ENCODE measurements around the gene ABCG1.

DNA sequence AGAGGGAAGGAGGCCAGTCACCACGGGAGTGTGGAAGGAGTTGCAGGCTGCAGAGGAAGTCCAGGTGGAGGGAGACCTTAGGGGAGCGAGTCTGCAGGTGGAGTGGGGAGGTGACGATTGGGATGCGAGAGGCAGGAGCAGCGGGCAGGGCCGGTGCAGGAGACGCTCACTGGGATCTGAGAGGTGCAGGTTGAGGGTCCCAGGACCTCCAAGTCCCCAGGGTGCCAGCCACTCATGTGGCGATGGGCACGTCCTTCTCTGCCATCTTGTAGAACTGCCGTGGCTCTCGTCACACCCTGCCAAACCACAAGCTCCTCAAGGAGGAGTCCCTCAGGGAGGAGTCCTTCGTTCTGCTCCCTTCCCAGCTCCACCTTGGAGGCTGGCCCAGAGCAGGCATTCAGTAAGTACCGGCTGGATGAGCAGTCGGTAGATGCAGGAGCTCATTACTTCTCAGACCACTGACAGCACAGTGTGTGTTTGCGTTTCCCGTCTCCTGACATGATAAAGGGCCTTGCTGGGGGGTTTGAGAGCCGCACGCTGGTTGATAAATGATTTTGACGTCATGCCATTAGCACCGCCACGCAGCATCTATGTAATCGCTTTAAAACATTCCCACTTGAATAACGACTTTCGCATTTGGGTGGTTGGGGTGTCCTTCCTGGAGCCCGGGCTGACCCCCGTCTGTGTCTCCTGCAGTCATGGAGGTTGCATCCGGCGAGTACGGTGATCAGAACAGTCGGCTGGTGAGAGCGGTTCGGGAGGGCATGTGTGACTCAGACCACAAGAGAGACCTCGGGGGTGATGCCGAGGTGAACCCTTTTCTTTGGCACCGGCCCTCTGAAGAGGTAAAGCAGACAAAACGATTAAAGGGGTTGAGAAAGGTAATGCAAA, 68.5 kb downstream of the ABCG1 start:
- TF ChIP-seq POLR2A (IDR thresholded peaks at IDR 0.05; ENCODE audit: low read length) (no peak), GATA1 (IDR thresholded peaks at IDR 0.05; ENCODE audit: low read depth, low read length) (no peak)
